Osteoblast (primary cell): ENCODE measurements around the gene ZNF615. TPM values are rescaled to one million over a fixed set of nuclear protein-coding genes. Genes with fewer than 3 reads are reported as not detected.
"Not testable (repeated sequence)": the region's sequence is repeated elsewhere in the genome, so short reads cannot be mapped to it uniquely, and the experiment has no call there.

Experiments
- DNase-seq: peaks from one replicate; pipeline ENCODE4 v3.0.0; 2011; ENCODE audit warnings: low spot score, mixed read lengths; ENCODE audit not compliant: insufficient read length; ENCODE audit errors: missing footprints
- H2AFZ ChIP-seq: 2 replicates; pipeline ENCODE4 v1.6.0; 2011; ENCODE audit warnings: mild to moderate bottlenecking, low read length
- H3K27ac ChIP-seq: 2 replicates; pipeline ENCODE4 v1.5.1; 2011; ENCODE audit warnings: mild to moderate bottlenecking, low read depth, low read length, moderate library complexity
- H3K27me3 ChIP-seq: 2 replicates; pipeline ENCODE4 v1.6.0; 2012; ENCODE audit warnings: mild to moderate bottlenecking, control low read depth, inconsistent platforms, low read length, moderate library complexity; ENCODE audit not compliant: insufficient read depth
- H3K36me3 ChIP-seq: 2 replicates; pipeline ENCODE4 v1.5.1; 2011; ENCODE audit warnings: mild to moderate bottlenecking, low read length, control low read depth, moderate library complexity; ENCODE audit not compliant: insufficient read depth
- H3K4me1 ChIP-seq: 2 replicates; pipeline ENCODE4 v1.5.1; 2011; ENCODE audit warnings: mild to moderate bottlenecking, low read length, control low read depth, moderate library complexity; ENCODE audit not compliant: insufficient read depth
- H3K4me2 ChIP-seq: 2 replicates; pipeline ENCODE4 v1.6.0; 2011; ENCODE audit warnings: mild to moderate bottlenecking, low read length; ENCODE audit not compliant: insufficient read depth
- H3K4me3 ChIP-seq: fragments of 200-600 bp; sonication (generic); 3 replicates; pipeline ENCODE4 v1.5.1; 2012; ENCODE audit warnings: mild to moderate bottlenecking, low read length, inconsistent platforms; ENCODE audit not compliant: insufficient read depth
- H3K79me2 ChIP-seq: 2 replicates; pipeline ENCODE4 v1.6.0; 2012; ENCODE audit warnings: mild to moderate bottlenecking, low read length, control low read depth, inconsistent platforms; ENCODE audit not compliant: insufficient read depth
- H3K9me3 ChIP-seq: 2 replicates; pipeline ENCODE4 v1.5.1; 2011; ENCODE audit warnings: low read depth, low read length, control low read depth
- H4K20me1 ChIP-seq: 2 replicates; pipeline ENCODE4 v1.6.0; 2012; ENCODE audit warnings: mild to moderate bottlenecking, low read length, control low read depth; ENCODE audit not compliant: insufficient read depth
- total RNA-seq: library from RNA; depleted of rRNA; stranded (reverse); fragments of >200 nt; gene quantifications from 2 replicates; pipeline ENCODE4 v1.2.3, GENCODE V29; 2012
- TF ChIP-seq, protein P1 (sequence below): IDR thresholded peaks from 2 replicates; pipeline ENCODE4 v1.5.1; 2011; ENCODE audit warnings: mild to moderate bottlenecking, low read depth, low read length, moderate library complexity; ENCODE audit errors: extremely low read depth

The ZNF615 gene
- total RNA-seq, 1 donor, result 10.9 TPM

DNA sequence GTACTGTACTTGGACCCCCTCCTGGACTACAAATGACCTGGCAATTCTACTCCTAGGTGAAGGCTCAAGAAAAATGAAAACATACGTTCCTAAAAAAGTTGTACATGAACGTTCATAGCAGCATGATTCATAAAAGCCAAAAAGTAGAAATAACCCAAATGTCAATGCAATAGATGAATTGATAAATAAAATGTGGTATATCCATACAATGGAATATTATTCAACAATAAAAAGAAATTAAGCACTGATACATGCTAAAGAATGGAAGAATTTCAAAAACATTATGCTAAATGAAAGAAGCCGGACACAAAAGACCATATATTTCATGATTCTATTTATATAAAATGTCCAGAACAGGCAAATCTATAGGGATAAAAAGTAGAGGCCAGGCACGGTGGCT lies 31.2 kb upstream of the ZNF615 start:
- no peaks in the 10 kb centered on the region for H3K27me3 ChIP-seq
- H4K20me1 ChIP-seq, result no peaks in the 10 kb centered on the region
- no peak overlapping the region for H3K4me3 ChIP-seq
- TF ChIP-seq, protein P1, sequence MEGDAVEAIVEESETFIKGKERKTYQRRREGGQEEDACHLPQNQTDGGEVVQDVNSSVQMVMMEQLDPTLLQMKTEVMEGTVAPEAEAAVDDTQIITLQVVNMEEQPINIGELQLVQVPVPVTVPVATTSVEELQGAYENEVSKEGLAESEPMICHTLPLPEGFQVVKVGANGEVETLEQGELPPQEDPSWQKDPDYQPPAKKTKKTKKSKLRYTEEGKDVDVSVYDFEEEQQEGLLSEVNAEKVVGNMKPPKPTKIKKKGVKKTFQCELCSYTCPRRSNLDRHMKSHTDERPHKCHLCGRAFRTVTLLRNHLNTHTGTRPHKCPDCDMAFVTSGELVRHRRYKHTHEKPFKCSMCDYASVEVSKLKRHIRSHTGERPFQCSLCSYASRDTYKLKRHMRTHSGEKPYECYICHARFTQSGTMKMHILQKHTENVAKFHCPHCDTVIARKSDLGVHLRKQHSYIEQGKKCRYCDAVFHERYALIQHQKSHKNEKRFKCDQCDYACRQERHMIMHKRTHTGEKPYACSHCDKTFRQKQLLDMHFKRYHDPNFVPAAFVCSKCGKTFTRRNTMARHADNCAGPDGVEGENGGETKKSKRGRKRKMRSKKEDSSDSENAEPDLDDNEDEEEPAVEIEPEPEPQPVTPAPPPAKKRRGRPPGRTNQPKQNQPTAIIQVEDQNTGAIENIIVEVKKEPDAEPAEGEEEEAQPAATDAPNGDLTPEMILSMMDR, result no peak
- no peak for DNase-seq
- H3K36me3 ChIP-seq, result peaks cover 89% of the 10 kb centered on the region
- H3K9me3 ChIP-seq, result peaks cover 20% of the 10 kb centered on the region
- no peak overlapping the region for H2AFZ ChIP-seq
- H3K4me1 ChIP-seq, result no peaks in the 10 kb centered on the region
- no peaks in the 10 kb centered on the region for H3K79me2 ChIP-seq
- H3K4me2 ChIP-seq, result no peak overlapping the region
- no peak overlapping the region for H3K27ac ChIP-seq

- H3K9me3 ChIP-seq, result peaks cover 38% of the 10 kb centered on the region
- H3K27me3 ChIP-seq, result no peaks in the 10 kb centered on the region
- no peak overlapping the region for H3K4me3 ChIP-seq
- DNase-seq, result no peak
- H3K4me1 ChIP-seq, result no peaks in the 10 kb centered on the region
- no peaks in the 10 kb centered on the region for H3K79me2 ChIP-seq
- no peaks in the 10 kb centered on the region for H4K20me1 ChIP-seq
- H3K27ac ChIP-seq, result no peak overlapping the region
- TF ChIP-seq, protein P1, result no peak
- H3K36me3 ChIP-seq, result peaks cover 66% of the 10 kb centered on the region
- no peak overlapping the region for H2AFZ ChIP-seq
- no peak overlapping the region for H3K4me2 ChIP-seq
Measured at GRCh38 chr19:52034051-52034728, 26.2 kb upstream of the ZNF615 start.

DNA sequence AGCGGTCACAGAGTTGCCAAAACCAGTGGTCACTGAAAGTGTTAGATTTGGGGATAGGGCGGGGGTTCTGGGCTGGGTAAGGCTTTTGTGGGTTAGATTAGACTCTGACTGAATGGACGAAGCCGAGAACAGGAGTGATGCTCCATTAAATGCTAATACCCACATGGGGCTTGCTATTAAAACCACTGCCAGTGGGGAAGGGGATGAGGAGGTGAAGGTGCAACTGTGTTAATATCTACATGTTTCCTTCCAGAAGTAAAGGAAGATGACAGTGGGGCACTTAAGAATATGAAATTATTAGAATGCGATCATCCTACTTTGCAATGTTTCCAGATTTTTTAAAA lies 20.7 kb upstream of the ZNF615 start:
- peak overlapping the region; percentile 97 for H3K4me2 ChIP-seq
- H2AFZ ChIP-seq, result peak overlapping the region; percentile 97
- H4K20me1 ChIP-seq, result no peaks in the 10 kb centered on the region
- DNase-seq, result peak; percentile 68
- H3K36me3 ChIP-seq, result peaks cover 32% of the 10 kb centered on the region
- TF ChIP-seq, protein P1, result no peak
- peaks cover 5% of the 10 kb centered on the region for H3K4me1 ChIP-seq
- peak overlapping the region; percentile 94 for H3K27ac ChIP-seq
- H3K9me3 ChIP-seq, result peaks cover 14% of the 10 kb centered on the region
- H3K27me3 ChIP-seq, result no peaks in the 10 kb centered on the region
- H3K79me2 ChIP-seq, result peaks cover 24% of the 10 kb centered on the region
- peak overlapping the region; percentile 87 for H3K4me3 ChIP-seq

DNA sequence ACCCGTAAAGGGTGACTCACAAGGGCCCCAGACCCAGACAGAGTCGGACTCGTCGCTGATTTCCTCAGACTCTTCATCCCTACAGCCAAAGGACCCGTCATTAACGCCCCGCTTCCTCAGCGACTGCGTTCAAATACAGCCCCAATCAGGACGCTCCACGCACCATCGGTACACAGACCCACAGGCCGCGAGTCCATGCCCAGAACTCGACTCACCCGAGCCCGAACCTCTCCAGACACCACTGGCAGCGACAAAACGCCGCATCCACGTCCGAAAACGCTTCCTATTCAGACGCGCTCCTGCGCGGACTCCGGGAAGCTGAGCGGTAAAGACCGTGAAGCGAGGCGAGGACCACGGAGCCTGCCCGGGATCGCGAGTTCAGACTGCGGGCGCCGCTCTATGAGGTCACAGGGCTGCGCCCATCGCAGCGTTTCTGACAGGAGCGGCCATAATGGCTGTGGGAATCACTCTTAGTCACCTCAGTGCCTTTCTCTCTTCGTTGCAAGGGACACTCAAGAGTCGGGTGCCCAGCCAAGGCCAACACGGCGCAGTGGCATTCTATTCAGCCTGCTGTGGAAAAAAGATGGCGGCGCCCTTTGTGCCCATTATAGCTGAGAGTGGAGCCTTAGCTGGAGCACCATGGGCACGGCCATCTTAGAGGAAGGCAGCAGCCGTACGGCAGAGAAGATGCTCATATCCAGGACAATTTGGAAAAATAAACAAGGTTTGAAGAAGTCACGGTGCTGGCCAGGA lies 20.2 kb upstream of the ZNF615 start, which contains the start of gene ZNF614:
Gene ZNF614, minus strand, starts transcription at position 353 of the 753 bp plus-strand sequence. CDS start 2,634 bp downstream, outside the sequence.
- peak within 1 kb of the TSS; percentile 94 for H3K27ac ChIP-seq
- peaks cover 5% of the 10 kb centered on the region for H3K4me1 ChIP-seq
- peaks cover 32% of the 10 kb centered on the region for H3K36me3 ChIP-seq
- H2AFZ ChIP-seq, result peak within 1 kb of the TSS; percentile 97
- H3K4me2 ChIP-seq, result peak within 1 kb of the TSS; percentile 97
- no peaks in the 10 kb centered on the region for H3K27me3 ChIP-seq
- TF ChIP-seq, protein P1, result no peak
- DNase-seq, result peak; percentile 95
- no peaks in the 10 kb centered on the region for H4K20me1 ChIP-seq
- peaks cover 8% of the 10 kb centered on the region for H3K9me3 ChIP-seq
- peak within 1 kb of the TSS; percentile 87 for H3K4me3 ChIP-seq
- peaks cover 24% of the 10 kb centered on the region for H3K79me2 ChIP-seq

DNA sequence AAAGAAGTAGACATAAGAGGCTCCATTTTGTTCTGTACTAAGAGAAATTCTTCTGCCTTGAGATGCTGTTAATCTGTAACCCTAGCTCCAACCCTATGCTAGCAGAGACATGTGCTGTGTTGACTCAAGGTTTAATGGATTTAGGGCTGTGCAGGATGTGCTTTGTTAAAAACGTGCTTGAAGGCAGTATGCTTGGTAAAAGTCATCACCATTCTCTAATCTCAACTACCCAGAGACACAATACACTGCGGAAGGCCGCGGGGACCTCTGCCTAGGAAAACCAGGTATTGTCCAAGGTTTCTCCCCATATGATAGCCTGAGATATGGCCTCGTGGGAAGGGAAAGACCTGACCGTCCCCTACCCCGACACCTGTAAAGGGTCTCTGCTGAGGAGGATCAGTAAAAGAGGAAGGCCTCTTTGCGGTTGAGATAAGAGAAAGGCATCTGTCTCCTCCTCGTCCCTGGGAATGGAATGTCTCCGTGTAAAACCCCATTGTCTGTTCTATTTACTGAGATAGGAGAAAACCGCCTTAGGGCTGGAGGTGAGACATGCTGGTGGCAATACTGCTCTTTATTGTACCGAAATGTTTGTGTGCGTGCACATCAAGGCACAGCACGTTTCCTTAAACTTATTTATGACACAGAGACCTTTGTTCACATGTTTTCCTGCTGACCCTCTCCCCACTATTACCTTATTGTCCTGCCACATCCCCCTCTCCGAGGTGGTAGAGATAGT lies 18.4 kb upstream of the ZNF615 start:
- H3K9me3 ChIP-seq, H4K20me1 ChIP-seq, H3K4me1 ChIP-seq, DNase-seq, H2AFZ ChIP-seq, H3K4me3 ChIP-seq, H3K27me3 ChIP-seq, H3K27ac ChIP-seq: not testable (repeated sequence)
- Histone ChIP-seq H3K4me2 (peak overlapping the region; percentile 97), H3K79me2 (peaks cover 24% of the 10 kb centered on the region), H3K36me3 (peaks cover 36% of the 10 kb centered on the region)
